ENCODE data around the gene RBMXL3. TPM values are rescaled to one million over a fixed set of nuclear protein-coding genes. Genes with fewer than 3 reads are reported as not detected.
"Not testable (repeated sequence)": the region's sequence is repeated elsewhere in the genome, so short reads cannot be mapped to it uniquely, and the experiment has no call there.

The RBMXL3 gene
- total and polyA plus RNA-seq, 3 experiments from 2014 or later, result not detected

DNA sequence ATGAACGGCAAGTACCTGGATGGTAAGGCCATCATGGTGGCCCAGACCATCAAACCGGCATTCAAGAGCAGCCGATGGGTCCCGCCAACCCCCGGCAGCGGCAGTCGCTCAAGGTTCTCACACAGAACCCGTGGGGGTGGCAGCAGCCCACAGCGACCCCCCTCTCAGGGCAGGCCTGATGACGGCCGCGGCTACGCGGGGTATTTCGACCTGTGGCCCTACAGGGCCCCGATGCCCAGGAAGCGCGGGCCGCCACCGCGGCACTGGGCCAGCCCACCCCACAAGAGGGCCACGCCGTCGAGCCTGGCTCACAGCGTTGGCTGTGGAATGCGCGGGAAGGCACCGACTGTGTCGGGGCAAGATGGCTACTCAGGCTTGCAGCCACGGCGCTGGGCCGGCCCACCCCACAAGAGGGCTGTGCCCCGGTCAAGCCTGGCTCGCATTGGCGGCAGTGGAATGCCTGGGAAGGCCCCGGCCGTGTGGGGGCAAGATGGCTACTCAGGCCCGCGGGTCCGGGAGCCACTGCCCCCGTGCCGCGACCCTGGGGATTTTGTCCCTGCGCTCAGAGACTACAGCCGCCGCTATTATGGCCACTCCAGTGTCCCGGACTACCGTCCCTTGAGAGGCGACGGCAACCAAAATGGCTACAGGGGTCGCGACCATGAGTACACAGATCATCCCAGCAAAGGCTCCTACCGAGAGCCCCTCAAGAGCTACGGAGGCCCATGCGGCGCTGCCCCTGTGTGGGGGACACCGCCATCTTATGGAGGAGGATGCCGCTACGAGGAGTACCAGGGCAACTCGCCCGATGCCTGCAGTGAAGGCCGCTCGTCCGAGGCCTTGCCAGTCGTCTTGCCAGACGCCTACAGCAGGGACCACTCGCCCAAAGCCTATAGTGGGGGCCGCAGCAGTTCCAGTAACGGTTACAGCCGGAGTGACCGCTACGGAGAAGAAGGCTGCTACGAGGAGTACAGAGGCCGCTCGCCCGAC, 731 bp downstream of the RBMXL3 start:
- H3K27me3 ChIP-seq (ENCODE audit: insufficient read depth, low read length, poor library complexity, severe bottlenecking), result no peaks in the 10 kb centered on the region
- H3K27ac Mint-ChIP-seq, result no peak overlapping the region
- no peak for DNase-seq
- POLR2A ChIA-PET, result no interaction called here
- H3K27me3 Mint-ChIP-seq, result no peaks in the 10 kb centered on the region
- H3K27ac ChIP-seq (ENCODE audit: low read depth, low read length), result no peak overlapping the region
- H3K4me3 Mint-ChIP-seq, result no peak overlapping the region
- no peaks in the 10 kb centered on the region for H3K36me3 Mint-ChIP-seq
- H3K9me3 Mint-ChIP-seq, result peaks cover 0 to 8% (median 0%) of the 10 kb centered on the region in 5 donors
- no peaks in the 10 kb centered on the region for H3K4me1 Mint-ChIP-seq
- no peaks in the 10 kb centered on the region for H3K4me1 ChIP-seq (ENCODE audit: insufficient read depth, low read length)
- H3K4me3 ChIP-seq (ENCODE audit: low read length), result no peak overlapping the region
- H3K36me3 ChIP-seq (ENCODE audit: insufficient read depth, low read length), result no peaks in the 10 kb centered on the region
- H3K9me3 ChIP-seq (ENCODE audit: low read length), result no peaks in the 10 kb centered on the region
- CTCF ChIA-PET, result no interaction called here

- POLR2A ChIA-PET, result no interaction called here
- H3K36me3 ChIP-seq (ENCODE audit: insufficient read depth, low read length), result no peaks in the 10 kb centered on the region
Observed at GRCh38 chrX:115190636-115191489, 1.7 kb downstream of the RBMXL3 start.

GRCh38 chrX:115191490-115192243, 2.5 kb downstream of the RBMXL3 start:
- Mint-ChIP-seq H3K27me3 (no peaks in the 10 kb centered on the region), H3K36me3 (no peaks in the 10 kb centered on the region), H3K9me3 (peaks cover 0 to 8% (median 0%) of the 10 kb centered on the region in 5 donors), H3K4me1 (no peaks in the 10 kb centered on the region), H3K4me3 (no peak overlapping the region), H3K27ac (no peak overlapping the region)
- Histone ChIP-seq H3K4me3 (ENCODE audit: low read length) (no peak overlapping the region), H3K4me1 (ENCODE audit: insufficient read depth, low read length) (no peaks in the 10 kb centered on the region), H3K36me3 (ENCODE audit: insufficient read depth, low read length) (no peaks in the 10 kb centered on the region), H3K27me3 (ENCODE audit: insufficient read depth, low read length, poor library complexity, severe bottlenecking) (no peaks in the 10 kb centered on the region), H3K9me3 (ENCODE audit: low read length) (no peaks in the 10 kb centered on the region), H3K27ac (ENCODE audit: low read depth, low read length) (no peak overlapping the region)
- ChIA-PET CTCF (no interaction called here), POLR2A (no interaction called here)
- no peak for DNase-seq

More at GRCh38 chrX:115190636-115191489, 1.7 kb downstream of the RBMXL3 start:
- CTCF ChIA-PET, result no interaction called here
- Mint-ChIP-seq H3K36me3 (no peaks in the 10 kb centered on the region), H3K9me3 (peaks cover 0 to 8% (median 0%) of the 10 kb centered on the region in 5 donors), H3K4me3 (no peak overlapping the region), H3K27me3 (no peaks in the 10 kb centered on the region), H3K27ac (no peak overlapping the region), H3K4me1 (no peaks in the 10 kb centered on the region)
- Histone ChIP-seq H3K27ac (ENCODE audit: low read depth, low read length) (no peak overlapping the region), H3K27me3 (ENCODE audit: insufficient read depth, low read length, poor library complexity, severe bottlenecking) (no peaks in the 10 kb centered on the region), H3K4me3 (ENCODE audit: low read length) (no peak overlapping the region), H3K9me3 (ENCODE audit: low read length) (no peaks in the 10 kb centered on the region), H3K4me1 (ENCODE audit: insufficient read depth, low read length) (no peaks in the 10 kb centered on the region)
- no peak for DNase-seq

GRCh38 chrX:115192244-115192700, 3.1 kb downstream of the RBMXL3 start:
- no peak overlapping the region for H3K27ac ChIP-seq (ENCODE audit: low read depth, low read length)
- no peak for DNase-seq
- H3K4me1 Mint-ChIP-seq, result no peaks in the 10 kb centered on the region
- H3K4me3 Mint-ChIP-seq, result no peak overlapping the region
- no peaks in the 10 kb centered on the region for H3K27me3 ChIP-seq (ENCODE audit: insufficient read depth, low read length, poor library complexity, severe bottlenecking)
- H3K9me3 Mint-ChIP-seq, result peaks cover 0 to 8% (median 0%) of the 10 kb centered on the region in 5 donors
- no peaks in the 10 kb centered on the region for H3K27me3 Mint-ChIP-seq
- H3K4me3 ChIP-seq (ENCODE audit: low read length), result no peak overlapping the region
- H3K27ac Mint-ChIP-seq, result no peak overlapping the region
- no peaks in the 10 kb centered on the region for H3K9me3 ChIP-seq (ENCODE audit: low read length)
- no peaks in the 10 kb centered on the region for H3K36me3 ChIP-seq (ENCODE audit: insufficient read depth, low read length)
- H3K4me1 ChIP-seq (ENCODE audit: insufficient read depth, low read length), result no peaks in the 10 kb centered on the region
- POLR2A ChIA-PET, result no interaction called here
- H3K36me3 Mint-ChIP-seq, result no peaks in the 10 kb centered on the region
- CTCF ChIA-PET, result no interaction called here

- H3K4me3 ChIP-seq (ENCODE audit: low read length), result no peak overlapping the region
- CTCF ChIA-PET, result no interaction called here
- Mint-ChIP-seq H3K27me3 (peaks cover 0 to 2% of the 10 kb centered on the region in 2 donors), H3K4me3 (no peak overlapping the region), H3K9me3 (peaks cover 0 to 15% (median 5%) of the 10 kb centered on the region in 5 donors), H3K4me1 (no peaks in the 10 kb centered on the region), H3K27ac (no peak overlapping the region), H3K36me3 (no peaks in the 10 kb centered on the region)
- no peaks in the 10 kb centered on the region for H3K4me1 ChIP-seq (ENCODE audit: insufficient read depth, low read length)
- H3K9me3 ChIP-seq (ENCODE audit: low read length), result no peaks in the 10 kb centered on the region
- no peak for DNase-seq
- POLR2A ChIA-PET, result no interaction called here
- no peaks in the 10 kb centered on the region for H3K36me3 ChIP-seq (ENCODE audit: insufficient read depth, low read length)
- H3K27me3 ChIP-seq (ENCODE audit: insufficient read depth, low read length, poor library complexity, severe bottlenecking), result no peaks in the 10 kb centered on the region
- H3K27ac ChIP-seq (ENCODE audit: low read depth, low read length), result no peak overlapping the region
Observed at GRCh38 chrX:115204040-115204439, 14.8 kb downstream of the RBMXL3 start.

- DNase-seq; H3K4me3 ChIP-seq (ENCODE audit: low read length); H3K36me3 ChIP-seq (ENCODE audit: insufficient read depth, low read length); H3K4me1 Mint-ChIP-seq; H3K9me3 ChIP-seq (ENCODE audit: low read length); CTCF ChIA-PET; H3K27ac Mint-ChIP-seq; H3K4me3 Mint-ChIP-seq; H3K27me3 ChIP-seq (ENCODE audit: insufficient read depth, low read length, poor library complexity, severe bottlenecking); H3K27me3 Mint-ChIP-seq; H3K27ac ChIP-seq (ENCODE audit: low read depth, low read length); H3K36me3 Mint-ChIP-seq; H3K4me1 ChIP-seq (ENCODE audit: insufficient read depth, low read length); H3K9me3 Mint-ChIP-seq; POLR2A ChIA-PET: not testable (repeated sequence)
Observed at GRCh38 chrX:115209547-115209946, 20.3 kb downstream of the RBMXL3 start.

DNA sequence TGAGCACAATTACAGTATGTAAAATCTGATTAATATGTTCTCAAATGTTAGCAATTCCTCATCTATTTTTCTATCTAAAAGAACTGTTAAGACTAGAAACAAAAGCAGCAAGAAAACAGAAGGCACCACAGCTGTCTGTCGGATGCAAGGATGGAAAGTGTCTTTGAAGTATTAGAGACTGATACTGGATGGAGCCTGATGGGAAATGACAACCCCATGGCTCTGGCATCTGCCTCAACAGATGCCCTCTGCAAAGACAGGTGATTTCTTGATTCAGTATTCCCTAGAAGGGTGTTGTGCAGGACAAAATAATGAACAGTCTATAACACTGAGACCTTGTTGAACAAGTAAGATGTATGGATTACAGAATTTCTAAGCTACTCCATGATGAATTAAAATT, 24.9 kb downstream of the RBMXL3 start:
- Histone ChIP-seq H3K4me1 (ENCODE audit: insufficient read depth, low read length) (no peaks in the 10 kb centered on the region), H3K4me3 (ENCODE audit: low read length) (no peak overlapping the region), H3K27ac (ENCODE audit: low read depth, low read length) (no peak overlapping the region), H3K27me3 (ENCODE audit: insufficient read depth, low read length, poor library complexity, severe bottlenecking) (no peaks in the 10 kb centered on the region), H3K36me3 (ENCODE audit: insufficient read depth, low read length) (no peaks in the 10 kb centered on the region), H3K9me3 (ENCODE audit: low read length) (no peaks in the 10 kb centered on the region)
- no peaks in the 10 kb centered on the region for H3K4me1 Mint-ChIP-seq
- H3K27ac Mint-ChIP-seq, result no peak overlapping the region
- no peak overlapping the region for H3K4me3 Mint-ChIP-seq
- peaks cover 0 to 7% of the 10 kb centered on the region in 2 donors for H3K27me3 Mint-ChIP-seq
- ChIA-PET CTCF (no interaction called here), POLR2A (no interaction called here)
- H3K36me3 Mint-ChIP-seq, result no peaks in the 10 kb centered on the region
- H3K9me3 Mint-ChIP-seq, result peaks cover 0 to 5% (median 1%) of the 10 kb centered on the region in 5 donors
- no peak for DNase-seq

All from CD8-positive, alpha-beta memory T cell (primary cell).